HepG2 (cell line): ENCODE results near the gene JAGN1. TPM values are rescaled to one million over a fixed set of nuclear protein-coding genes. Genes with fewer than 3 reads are reported as not detected.

Experiments
- BATF2 ChIP-seq: sonication (generic); formaldehyde crosslinking; IDR thresholded peaks from 2 replicates; pipeline ENCODE4 v1.8.0; 2022; ENCODE audit warnings: mild to moderate bottlenecking, missing genetic modification reagents, moderate library complexity
- BCLAF1 ChIP-seq: fragments of 450-650 bp; IDR thresholded peaks from 2 replicates; pipeline ENCODE4 v1.6.1; 2017; ENCODE audit warnings: mild to moderate bottlenecking
- BRD4 ChIP-seq: sonication (generic); formaldehyde crosslinking; IDR thresholded peaks from 2 replicates; pipeline ENCODE4 v1.4.0; 2020; ENCODE audit warnings: missing genetic modification reagents
- FIP1L1 ChIP-seq: fragments of 200-400 bp; formaldehyde crosslinking; IDR thresholded peaks from 2 replicates; pipeline ENCODE4 v1.6.1; 2018; ENCODE audit warnings: low read depth, mild to moderate bottlenecking, low read length, moderate library complexity, borderline replicate concordance; ENCODE audit not compliant: insufficient read depth
- IKZF4 ChIP-seq: sonication (generic); formaldehyde crosslinking; IDR thresholded peaks from 2 replicates; pipeline ENCODE4 v1.5.1; 2020; ENCODE audit warnings: borderline replicate concordance, mild to moderate bottlenecking, low read depth, missing genetic modification reagents; ENCODE audit errors: not compliant biosample characterization
- LCORL ChIP-seq, 2 experiments: fragments of 450-650 bp in 1 of 2; sonication (generic) in 1 of 2; formaldehyde crosslinking in 1 of 2; IDR thresholded peaks; 2 replicates each; pipeline versions ENCODE4 v1.5.0 to v1.6.1; 2017 to 2020; ENCODE audit warnings: antibody characterized with exemption in 1 of 2, missing genetic modification reagents in 1 of 2
- MTF2 ChIP-seq: sonication (generic); formaldehyde crosslinking; IDR thresholded peaks from 2 replicates; pipeline ENCODE4 v1.5.0; 2020; ENCODE audit warnings: missing genetic modification reagents, borderline replicate concordance
- MXI1 ChIP-seq: IDR thresholded peaks from 3 replicates; pipeline ENCODE4 v1.6.1; 2012; ENCODE audit warnings: low read depth, low read length, inconsistent platforms, borderline replicate concordance
- NAIF1 ChIP-seq: sonication (generic); formaldehyde crosslinking; IDR thresholded peaks from 2 replicates; pipeline ENCODE4 v1.5.0; 2020; ENCODE audit warnings: mild to moderate bottlenecking, missing genetic modification reagents, borderline replicate concordance
- NR1H2 ChIP-seq: sonication (generic); formaldehyde crosslinking; IDR thresholded peaks from 2 replicates; pipeline ENCODE4 v1.8.1; 2022; ENCODE audit warnings: low read depth, missing genetic modification reagents, borderline replicate concordance
- PAX8 ChIP-seq: sonication (generic); formaldehyde crosslinking; IDR thresholded peaks from 2 replicates; pipeline ENCODE4 v1.8.0; 2022; ENCODE audit warnings: mild to moderate bottlenecking, missing genetic modification reagents, borderline replicate concordance
- SNRNP70 ChIP-seq: fragments of 200-400 bp; formaldehyde crosslinking; IDR thresholded peaks from 2 replicates; pipeline ENCODE4 v1.6.1; 2017; ENCODE audit warnings: mild to moderate bottlenecking, low read depth, low read length, moderate library complexity
- STAT5B ChIP-seq: sonication (generic); formaldehyde crosslinking; IDR thresholded peaks from 2 replicates; pipeline ENCODE4 v1.4.0; 2020; ENCODE audit warnings: missing genetic modification reagents
- ZFP37 ChIP-seq: sonication (generic); formaldehyde crosslinking; IDR thresholded peaks from 2 replicates; pipeline ENCODE4 v1.4.0; 2020; ENCODE audit warnings: missing genetic modification reagents, borderline replicate concordance
- ZNF10 ChIP-seq: sonication (generic); formaldehyde crosslinking; IDR thresholded peaks from 2 replicates; pipeline ENCODE4 v1.4.0; 2020; ENCODE audit warnings: mild to moderate bottlenecking, low read depth, missing genetic modification reagents, borderline replicate concordance
- ZNF18 ChIP-seq: sonication (generic); formaldehyde crosslinking; IDR thresholded peaks from 2 replicates; pipeline ENCODE4 v1.8.0; 2022; ENCODE audit warnings: mild to moderate bottlenecking, missing genetic modification reagents; ENCODE audit not compliant: insufficient replicate concordance
- ZNF205 ChIP-seq: IDR thresholded peaks from 2 replicates; pipeline ENCODE4 v1.6.1; 2018; ENCODE audit warnings: missing biosample characterization, missing genetic modification reagents
- ZNF335 ChIP-seq: sonication (generic); formaldehyde crosslinking; IDR thresholded peaks from 2 replicates; pipeline ENCODE4 v1.4.0; 2020; ENCODE audit warnings: missing genetic modification reagents
- ZNF546 ChIP-seq: sonication (generic); formaldehyde crosslinking; conservative IDR thresholded peaks from 2 replicates; pipeline ENCODE4 v1.8.1; 2023; ENCODE audit warnings: mild to moderate bottlenecking, missing genetic modification reagents
- ZNF564 ChIP-seq: sonication (generic); formaldehyde crosslinking; IDR thresholded peaks from 2 replicates; pipeline ENCODE4 v1.8.1; 2023; ENCODE audit warnings: mild to moderate bottlenecking, missing genetic modification reagents
- ZNF704 ChIP-seq: sonication (generic); formaldehyde crosslinking; IDR thresholded peaks from 2 replicates; pipeline ENCODE4 v1.8.1; 2023; ENCODE audit warnings: mild to moderate bottlenecking, inconsistent platforms, moderate library complexity, missing genetic modification reagents, borderline replicate concordance
- ZNF777 ChIP-seq: sonication (generic); formaldehyde crosslinking; IDR thresholded peaks from 2 replicates; pipeline ENCODE4 v1.4.0; 2020; ENCODE audit warnings: missing genetic modification reagents
- polyA plus RNA-seq, 8 experiments: library from polyadenylated mRNA; depleted of rRNA in 3 of 8; stranded (reverse) in 7 of 8; unstranded in 1 of 8; fragments of >200 nt; fragmentation: Illumina TruSeq in 4 of 8; extraction: Trizol in 4 of 8; gene quantifications; 2 replicates each; pipeline versions ENCODE4 v1.2.1 to v1.2.3, GENCODE V29; 2011 to 2016; ENCODE audit warnings: low read depth in 4 of 8, missing spikeins in 1 of 8, mixed read lengths in 1 of 8; ENCODE audit not compliant: insufficient read depth in 1 of 8
- total RNA-seq, 5 experiments: library from RNA; depleted of rRNA; stranded (reverse); fragments of >200 nt; fragmentation: Illumina TruSeq; extraction: Trizol; gene quantifications; 2 replicates each; pipeline ENCODE4 v1.2.3, GENCODE V29; 2016; ENCODE audit warnings: low read depth in 1 of 5

JAGN1 gene
- total and polyA plus RNA-seq, 2 of the 13 experiments (the other 11 are each of a cell fraction or from before 2014, with no cell fraction given) = 49.9 to 50.9 TPM

- TF ChIP-seq BATF2 (CRISPR knock-in tag) (0 out of 2 replicates have a peak, but pooled peaks have one; percentile 7), ZNF10 (CRISPR knock-in tag) (no peak), PAX8 (CRISPR knock-in tag) (no peak; the same call in 1 of the 2 replicates), STAT5B (no peak), ZNF564 (CRISPR knock-in tag) (0 out of 2 replicates have a peak, but pooled peaks have one; percentile 7), NAIF1 (CRISPR knock-in tag) (no peak; the same call in 1 of the 2 replicates), ZNF777 (CRISPR knock-in tag) (0 out of 2 replicates have a peak, but pooled peaks have one; percentile 12), FIP1L1 (no peak), MTF2 (0 out of 2 replicates have a peak, but pooled peaks have one; percentile 30), NR1H2 (0 out of 2 replicates have a peak, but pooled peaks have one; percentile 11), LCORL (IDR thresholded peaks at IDR 0.05) (no peak), LCORL (CRISPR knock-in tag; IDR thresholded peaks at IDR 0.05) (0 out of 2 replicates have a peak, but pooled peaks have one; percentile 41), ZNF335 (no peak), BCLAF1 (no peak), ZNF704 (peak; percentile 73; the same call in 1 of the 2 replicates), SNRNP70 (no peak), MXI1 (peak; percentile 88; the same call in 2 of the 3 replicates), ZNF205 (no peak; the same call in 1 of the 2 replicates), ZFP37 (CRISPR knock-in tag) (peak; percentile 92; the same call in 1 of the 2 replicates), ZNF546 (peak; percentile 26; the same call in 1 of the 2 replicates), ZNF18 (no peak), BRD4 (CRISPR knock-in tag) (peak; percentile 37; the same call in 1 of the 2 replicates), IKZF4 (CRISPR knock-in tag) (peak; percentile 26)
Observed at GRCh38 chr3:9933561-9934234, 43.3 kb downstream of the JAGN1 start, which contains the start of gene CRELD1 (continued).
